ENCODE measurements around the gene PLPP7.
"Not testable (repeated sequence)": the region's sequence is repeated elsewhere in the genome, so short reads cannot be mapped to it uniquely, and the experiment has no call there.

PLPP7 gene

GRCh38 chr9:131337131-131337848 lies 47.8 kb downstream of the PLPP7 start:
- DNase-seq, result no peak

GRCh38 chr9:131339212-131339611 lies 49.7 kb downstream of the PLPP7 start:
- not testable (repeated sequence) for DNase-seq

- DNase-seq, result peak; percentile 91
Measured at GRCh38 chr9:131344931-131345535, 55.5 kb downstream of the PLPP7 start.

GRCh38 chr9:131346559-131346958 lies 57.0 kb downstream of the PLPP7 start:
- no peak for DNase-seq

- peak; percentile 88 for DNase-seq
Measured at GRCh38 chr9:131347376-131348020, 58.0 kb downstream of the PLPP7 start.

- peak; percentile 33 for DNase-seq
Measured at GRCh38 chr9:131348631-131349521, 59.4 kb downstream of the PLPP7 start.

GRCh38 chr9:131349522-131349880 lies 60.0 kb downstream of the PLPP7 start:
- DNase-seq, result peak; percentile 64

GRCh38 chr9:131349881-131350563 lies 60.5 kb downstream of the PLPP7 start:
- DNase-seq, result peak; percentile 91

- not testable (repeated sequence) for DNase-seq
Measured at GRCh38 chr9:131356479-131356878, 67.0 kb downstream of the PLPP7 start.

GRCh38 chr9:131358556-131358955 lies 69.0 kb downstream of the PLPP7 start:
- DNase-seq, result no peak

Data from NCI-H69 (cell line).